K562 treated with DMSO at 1 percent for 24 hours (cell line): Measurements from ENCODE around the gene MIR17HG. TPM values are rescaled to one million over a fixed set of nuclear protein-coding genes. Genes with fewer than 3 reads are reported as not detected.

ENCODE experiments used
- total RNA-seq: library from RNA; unstranded; fragments of 300-600 nt; gene quantifications from 2 replicates; pipeline ENCODE4 v1.2.3, GENCODE V29; 2022; ENCODE audit warnings: low read depth; ENCODE audit not compliant: insufficient read depth

MIR17HG gene
- total RNA-seq: 0.21 and 1.3 TPM in 2 replicates

DNA sequence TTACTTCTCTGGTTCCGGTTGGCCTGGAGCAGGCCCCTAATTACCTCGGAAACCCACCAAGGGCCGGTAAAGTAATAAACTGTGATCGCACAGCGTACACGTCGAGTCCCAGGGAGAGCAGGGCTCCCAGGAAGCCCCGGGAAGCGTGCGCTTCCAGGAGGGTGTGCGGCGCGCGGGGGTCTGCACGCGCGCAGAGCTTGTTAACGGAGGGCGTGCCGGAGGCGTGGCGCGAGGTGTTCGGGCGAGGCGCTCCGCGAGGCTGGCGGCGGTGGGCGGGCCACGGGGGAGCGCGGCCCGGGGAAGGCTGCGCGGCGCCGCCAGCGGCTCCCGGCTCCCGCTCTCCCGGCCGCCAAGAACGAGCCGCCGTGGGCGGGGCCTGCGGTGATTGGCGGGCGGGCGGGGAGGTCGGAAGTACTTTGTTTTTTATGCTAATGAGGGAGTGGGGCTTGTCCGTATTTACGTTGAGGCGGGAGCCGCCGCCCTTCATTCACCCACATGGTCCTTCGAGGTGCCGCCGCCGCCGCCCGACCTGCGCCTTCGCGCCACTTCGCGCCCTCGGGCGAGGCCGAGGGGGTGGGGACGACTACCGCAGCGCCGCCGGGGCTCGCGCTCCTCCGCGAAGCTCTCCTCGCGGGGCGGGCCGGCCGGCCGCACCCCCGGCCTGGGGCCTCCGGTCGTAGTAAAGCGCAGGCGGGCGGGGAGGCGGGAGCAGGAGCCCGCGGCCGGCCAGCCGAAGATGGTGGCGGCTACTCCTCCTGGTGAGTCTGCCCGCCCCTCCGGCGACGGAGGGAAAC lies at the start of gene MIR17HG:
Gene MIR17HG (plus strand): TSS at position 486 of the 794 bp plus-strand sequence.

DNA sequence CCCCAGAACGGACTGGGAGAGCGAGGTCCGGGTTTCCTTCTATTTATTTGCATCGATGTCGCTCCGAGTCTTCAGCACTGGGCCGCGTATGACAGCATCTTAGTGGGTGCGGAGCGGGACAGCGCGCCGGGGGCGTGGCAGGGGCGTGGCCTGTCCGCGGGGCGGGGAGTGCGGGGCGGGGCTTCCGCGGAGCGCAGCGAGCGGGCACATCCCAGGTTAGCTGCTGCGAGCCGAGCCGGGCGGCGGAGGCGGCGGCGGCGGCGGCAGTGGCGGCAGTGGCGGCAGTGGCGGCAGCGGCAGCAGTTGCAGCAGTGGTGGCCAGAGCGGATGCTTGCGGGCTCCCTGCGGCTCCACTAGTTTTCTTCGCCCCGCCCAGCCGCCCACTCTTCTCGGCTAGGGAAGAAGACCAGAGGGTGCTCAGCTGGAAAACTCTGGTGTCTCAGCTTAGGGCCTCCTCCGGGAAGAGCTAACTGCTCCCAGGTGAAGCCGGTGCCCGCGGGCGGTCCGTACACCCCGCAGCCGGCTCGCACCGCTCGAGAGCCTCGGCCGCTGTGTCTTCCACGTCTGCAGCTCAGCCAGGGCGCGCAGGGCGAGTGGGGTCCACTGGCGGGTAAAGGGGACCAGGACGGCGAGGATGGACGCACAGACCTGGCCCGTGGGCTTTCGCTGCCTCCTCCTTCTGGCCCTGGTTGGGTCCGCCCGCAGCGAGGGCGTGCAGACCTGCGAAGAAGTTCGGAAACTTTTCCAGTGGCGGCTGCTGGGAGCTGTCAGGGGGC lies 51.1 kb downstream of the MIR17HG start, which contains the start of gene GPC5:
Gene GPC5 (plus strand): TSS at position 209 of the 776 bp plus-strand sequence.

Other genes with a start within 250 kb of the MIR17HG start
- 0.19 TPM in 1 of 2 replicates, not detected in the other for gene GPC5, start 50.9 kb downstream of the MIR17HG start, total RNA-seq